ENCODE measurements around the gene CASK. TPM values are rescaled to one million over a fixed set of nuclear protein-coding genes. Genes with fewer than 3 reads are reported as not detected.

Gene CASK
- total RNA-seq, 1 donor from 2014 or later, result 87.2 TPM

- no peak for DNase-seq
These were observed 452.6 kb downstream of the CASK start for GRCh38 chrX:41470706-41471105.

DNA sequence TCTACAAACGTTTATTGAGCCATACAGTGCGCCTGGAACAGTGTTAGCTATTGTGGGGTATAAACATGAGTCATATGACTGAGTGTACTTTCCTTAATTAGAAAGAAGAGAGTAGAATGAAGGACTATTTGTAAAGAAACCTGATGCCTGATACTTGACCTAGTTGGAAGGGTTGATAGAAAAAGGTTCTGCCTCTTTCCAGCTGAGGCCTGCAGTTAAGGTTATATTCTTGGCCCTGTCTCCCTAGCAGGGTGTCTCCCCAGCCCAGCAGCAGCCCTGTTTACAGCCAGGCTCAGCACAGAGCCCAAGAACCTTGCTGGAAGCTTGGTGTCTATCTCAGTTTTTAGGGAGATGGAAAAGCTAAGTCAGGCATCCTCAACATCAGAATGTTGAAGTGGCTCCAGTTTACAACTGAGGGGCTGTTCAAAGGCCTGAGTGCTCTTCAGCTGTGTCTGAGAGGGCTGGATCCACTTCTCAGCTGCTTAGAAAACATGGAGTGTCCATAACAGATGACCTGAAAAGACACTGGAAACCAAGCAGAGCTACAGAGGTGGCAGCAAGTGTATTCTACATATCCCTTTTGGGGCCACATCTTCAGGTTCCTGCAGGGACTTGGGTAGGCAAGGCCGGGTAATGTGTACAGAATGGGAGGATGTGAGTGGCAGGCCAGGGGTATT, 454.6 kb downstream of the CASK start:
- DNase-seq, result no peak

Small RNAs within 50 kb of the gene (small RNA-seq; reads per million reads assigned to genes)
- gene AL353691.2 (not detected), gene RN7SL144P (not detected), gene RNU6-1321P (not detected), gene RNU6-202P (not detected)

Other genes starting within 250 kb of the CASK start
- gene GPR34, start 234.6 kb downstream of the CASK start, total RNA-seq, result 23.4 TPM
- gene GPR82, start 199.4 kb downstream of the CASK start, total RNA-seq, result not detected